IMR-90 (cell line): Measurements from ENCODE around the gene BCAR1.

Experiments used
- BHLHE40 ChIP-seq: fragments of 150-350 bp; IDR thresholded peaks from 2 replicates; pipeline ENCODE4 v1.6.1; 2016; ENCODE audit warnings: mild to moderate bottlenecking, low read depth, low read length
- CEBPB ChIP-seq: IDR thresholded peaks from 2 replicates; pipeline ENCODE4 v1.6.1; 2012; ENCODE audit warnings: low read depth, low read length, improper control_type of control experiment
- CTCF ChIP-seq: conservative IDR thresholded peaks from 2 replicates; pipeline ENCODE4 v1.5.1; 2012; ENCODE audit warnings: mild to moderate bottlenecking, low read depth, low read length, improper control_type of control experiment
- MXI1 ChIP-seq: IDR thresholded peaks from 2 replicates; pipeline ENCODE4 v1.6.1; 2012; ENCODE audit warnings: low read depth, mild to moderate bottlenecking, low read length, moderate library complexity, borderline replicate concordance
- NFE2L2 ChIP-seq: fragments of 150-350 bp; IDR thresholded peaks from 2 replicates; pipeline ENCODE4 v1.6.1; 2016; ENCODE audit warnings: low read depth, mild to moderate bottlenecking, low read length
- POLR2A ChIP-seq: IDR thresholded peaks from 2 replicates; pipeline ENCODE4 v1.6.1; 2012; ENCODE audit warnings: mild to moderate bottlenecking, low read depth, low read length
- RAD21 ChIP-seq: IDR thresholded peaks from 2 replicates; pipeline ENCODE4 v1.6.1; 2012; ENCODE audit warnings: low read length, improper control_type of control experiment
- RFX5 ChIP-seq: IDR thresholded peaks from 2 replicates; pipeline ENCODE4 v1.8.0; 2012; ENCODE audit warnings: low read depth, mild to moderate bottlenecking, low read length, moderate library complexity
- SMC3 ChIP-seq: fragments of 150-350 bp; IDR thresholded peaks from 2 replicates; pipeline ENCODE4 v1.6.1; 2016; ENCODE audit warnings: low read depth, mild to moderate bottlenecking, antibody characterized with exemption, low read length, moderate library complexity

GRCh38 chr16:75298267-75298666 lies 46.8 kb upstream of the BCAR1 start:
- TF ChIP-seq CEBPB: no peak
- no peak for TF ChIP-seq RFX5
- TF ChIP-seq CTCF: no peak
- TF ChIP-seq NFE2L2: no peak
- TF ChIP-seq RAD21: no peak
- TF ChIP-seq MXI1: no peak
- TF ChIP-seq BHLHE40: no peak
- no peak for TF ChIP-seq SMC3
- TF ChIP-seq POLR2A: no peak
